ENCODE data around the gene TSPO2. TPM values are rescaled to one million over a fixed set of nuclear protein-coding genes. Genes with fewer than 3 reads are reported as not detected.

TSPO2 gene
- total and polyA plus RNA-seq, 2 of the 13 experiments (the other 11 are each of a cell fraction or from before 2014, with no cell fraction given) = 0.55 TPM; not detected in 1

DNA sequence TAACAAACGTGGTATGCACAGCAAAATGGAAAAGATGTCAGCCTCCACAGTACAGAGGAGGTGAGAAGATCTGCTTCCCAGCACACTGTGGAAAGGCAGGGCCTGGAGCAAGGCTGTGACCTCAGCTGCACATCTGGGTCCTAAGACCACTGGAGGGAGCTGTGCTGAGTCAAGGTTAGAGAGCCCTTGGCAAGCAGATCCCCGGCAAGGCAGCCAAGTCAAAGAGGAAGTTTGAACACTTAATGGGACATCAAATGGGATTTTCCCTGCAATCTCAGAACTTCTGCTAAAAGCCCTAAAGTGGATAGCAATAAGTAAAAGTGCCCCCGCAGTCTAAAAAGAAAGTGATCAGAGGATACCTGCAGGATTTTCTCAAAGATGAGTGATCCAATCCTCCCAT lies 42.7 kb upstream of the TSPO2 start (continued):
- 0 out of 2 replicates have a peak, but pooled peaks have one; percentile 36 for TF ChIP-seq ZNF280D (CRISPR knock-in tag; IDR thresholded peaks at IDR 0.05)
- TF ChIP-seq ZNF770 (CRISPR knock-in tag; IDR thresholded peaks at IDR 0.05) = no peak
- TF ChIP-seq MBD4 (IDR thresholded peaks at IDR 0.05; ENCODE audit: borderline replicate concordance, low read length) = no peak
- no peak for TF ChIP-seq ZSCAN22 (CRISPR knock-in tag; IDR thresholded peaks at IDR 0.05)
- TF ChIP-seq CHCHD3 (CRISPR knock-in tag; IDR thresholded peaks at IDR 0.05) = no peak
- no peak for TF ChIP-seq ISL2 (CRISPR knock-in tag; IDR thresholded peaks at IDR 0.05)
- TF ChIP-seq KLF16 (CRISPR knock-in tag; IDR thresholded peaks at IDR 0.05) = peak in 1 of 2 experiments; percentile 38; a peak in 1 of 4 replicates
- no peak for TF ChIP-seq MAFG (CRISPR knock-in tag; IDR thresholded peaks at IDR 0.05)
- no peak for TF ChIP-seq REPIN1 (CRISPR knock-in tag; IDR thresholded peaks at IDR 0.05; ENCODE audit: borderline replicate concordance, low read depth)
- TF ChIP-seq BCL6 (CRISPR knock-in tag; IDR thresholded peaks at IDR 0.05) = 0 out of 2 replicates have a peak, but pooled peaks have one; percentile 38
- no peak for TF ChIP-seq TEF (CRISPR knock-in tag; IDR thresholded peaks at IDR 0.05)
- no peak for TF ChIP-seq STAT5B (CRISPR knock-in tag; IDR thresholded peaks at IDR 0.05)
- TF ChIP-seq HMGA1 (CRISPR knock-in tag; conservative IDR thresholded peaks at IDR 0.05) = no peak
- no peak for TF ChIP-seq NCOA5 (CRISPR knock-in tag; IDR thresholded peaks at IDR 0.05)
- TF ChIP-seq BRCA1 (CRISPR knock-in tag; IDR thresholded peaks at IDR 0.05) = no peak
- TF ChIP-seq SOX5 (CRISPR knock-in tag; IDR thresholded peaks at IDR 0.05; ENCODE audit: borderline replicate concordance) = peak; percentile 57; the same call in 1 of the 2 replicates
- TF ChIP-seq ZNF639 (CRISPR knock-in tag; conservative IDR thresholded peaks at IDR 0.05) = no peak
- no peak for TF ChIP-seq DMTF1 (CRISPR knock-in tag; IDR thresholded peaks at IDR 0.05)
- TF ChIP-seq PATZ1 (CRISPR knock-in tag; IDR thresholded peaks at IDR 0.05) = peak; percentile 60

Data from HepG2 (cell line).